Stimulated activated CD4-positive, alpha-beta T cell treated with anti-CD3 and anti-CD28 coated beads, TNF-alpha, amount 100 ng/mL, for 1 hour (primary cell): Measurements from ENCODE around the gene FOXP4.
A peak's percentile ranks its signal among the peaks of the same experiment; 100 is the strongest.

Experiments
- DNase-seq, 3 donors: peaks; one replicate each; pipeline ENCODE4 v3.0.0-alpha.2; 2020; ENCODE audit warnings: low read depth in 3 of 3, low spot score in 1 of 3

FOXP4 gene

GRCh38 chr6:41580690-41581089 is 34.5 kb downstream of the FOXP4 start:
- no peak for DNase-seq

- DNase-seq, result no peak
These were observed 35.3 kb downstream of the FOXP4 start for GRCh38 chr6:41581381-41581991.

GRCh38 chr6:41582540-41582939 is 36.4 kb downstream of the FOXP4 start:
- DNase-seq, result no peak

- DNase-seq, result no peak
These were observed 37.4 kb downstream of the FOXP4 start for GRCh38 chr6:41583565-41583964.

GRCh38 chr6:41584205-41584604 is 38.0 kb downstream of the FOXP4 start:
- no peak for DNase-seq

- DNase-seq, result no peak
These were observed 38.6 kb downstream of the FOXP4 start for GRCh38 chr6:41584668-41585205.

- no peak for DNase-seq
These were observed 39.4 kb downstream of the FOXP4 start for GRCh38 chr6:41585605-41586004.

GRCh38 chr6:41586252-41587007 is 40.2 kb downstream of the FOXP4 start:
- DNase-seq, result no peak

GRCh38 chr6:41587131-41587879 is 41.1 kb downstream of the FOXP4 start:
- no peak for DNase-seq

- no peak for DNase-seq
These were observed 41.9 kb downstream of the FOXP4 start for GRCh38 chr6:41588111-41588510.

GRCh38 chr6:41589223-41589622 is 43.0 kb downstream of the FOXP4 start:
- DNase-seq, result no peak

- no peak for DNase-seq
These were observed 43.7 kb downstream of the FOXP4 start for GRCh38 chr6:41589636-41590622.

- DNase-seq, result no peak
These were observed 44.9 kb downstream of the FOXP4 start for GRCh38 chr6:41591122-41591521.

GRCh38 chr6:41591859-41592502 is 45.8 kb downstream of the FOXP4 start:
- DNase-seq, result peak; percentile 49 to 76 (median 63)

- no peak for DNase-seq
These were observed 47.2 kb downstream of the FOXP4 start for GRCh38 chr6:41593406-41593805.

GRCh38 chr6:41593839-41594238 is 47.7 kb downstream of the FOXP4 start:
- no peak for DNase-seq

GRCh38 chr6:41594326-41594725 is 48.1 kb downstream of the FOXP4 start:
- no peak for DNase-seq

- no peak for DNase-seq
These were observed 48.6 kb downstream of the FOXP4 start for GRCh38 chr6:41594766-41595165.

- DNase-seq, result no peak
These were observed 49.0 kb downstream of the FOXP4 start for GRCh38 chr6:41595166-41595565.

- no peak for DNase-seq
These were observed 50.0 kb downstream of the FOXP4 start for GRCh38 chr6:41596096-41596685.
